Stimulated activated naive CD8-positive, alpha-beta T cell treated with anti-CD3 and anti-CD28 coated beads, Interleukin-15, Interleukin-2, amounts not matched to agents 100 U/mL and 50 U/mL, for 24 hours (primary cell): ENCODE measurements around the gene PCMTD2.
"Not testable (repeated sequence)": the region's sequence is repeated elsewhere in the genome, so short reads cannot be mapped to it uniquely, and the experiment has no call there.

Experiments
- ATAC-seq: fragments of 150-1000 bp; cut with Tn5 transposase; one replicate; pipeline ENCODE4 v1.10.0; 2021
- DNase-seq: peaks from one replicate; pipeline ENCODE4 v3.0.0; 2021

PCMTD2 gene

DNA sequence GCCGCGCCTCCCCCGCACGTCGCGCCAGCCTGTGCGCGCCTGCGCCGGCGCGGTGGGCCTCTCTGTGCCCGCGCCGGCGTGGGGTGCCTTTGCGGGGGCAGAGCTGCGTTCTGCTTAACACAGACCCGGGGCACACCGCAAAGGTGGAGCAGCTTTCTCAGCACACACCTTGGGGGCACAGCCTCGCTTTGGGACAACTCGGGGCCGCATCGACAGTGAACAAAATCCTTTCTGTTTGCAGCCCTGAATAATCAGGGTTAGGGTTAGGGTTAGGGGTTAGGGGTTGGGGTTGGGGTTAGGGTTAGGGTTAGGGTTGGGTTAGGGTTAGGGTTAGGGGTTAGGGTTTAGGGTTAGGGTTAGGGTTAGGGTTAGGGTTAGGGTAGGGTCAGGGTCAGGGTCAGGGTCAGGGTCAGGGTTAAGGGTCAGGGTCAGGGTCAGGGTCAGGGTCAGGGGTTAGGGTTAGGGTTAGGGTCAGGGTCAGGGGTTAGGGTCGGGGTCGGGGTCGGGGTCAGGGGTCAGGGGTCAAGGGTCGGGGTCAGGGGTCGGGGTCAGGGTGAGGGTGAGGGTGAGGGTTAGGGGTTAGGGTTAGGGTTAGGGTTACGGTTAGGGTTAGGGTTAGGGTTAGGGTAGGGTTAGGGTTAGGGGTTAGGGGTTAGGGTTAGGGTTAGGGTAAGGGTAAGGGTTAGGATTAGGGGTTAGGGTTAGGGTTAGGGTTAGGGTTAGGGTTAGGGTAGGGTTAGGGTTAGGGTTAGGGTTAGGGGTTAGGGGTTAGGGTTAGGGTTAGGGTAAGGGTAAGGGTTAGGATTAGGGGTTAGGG, 31.1 kb downstream of the PCMTD2 start:
- DNase-seq, ATAC-seq: not testable (repeated sequence)

GRCh38 chr20:64287264-64287590, 31.7 kb downstream of the PCMTD2 start:
- ATAC-seq, result not testable (repeated sequence)

GRCh38 chr20:64292167-64292566, 36.6 kb downstream of the PCMTD2 start:
- ATAC-seq, DNase-seq: not testable (repeated sequence)

More at GRCh38 chr20:64287264-64287590, 31.7 kb downstream of the PCMTD2 start:
- DNase-seq, result not testable (repeated sequence)

- not testable (repeated sequence) for DNase-seq, ATAC-seq
These were observed 47.5 kb downstream of the PCMTD2 start for GRCh38 chr20:64303086-64303485.

DNA sequence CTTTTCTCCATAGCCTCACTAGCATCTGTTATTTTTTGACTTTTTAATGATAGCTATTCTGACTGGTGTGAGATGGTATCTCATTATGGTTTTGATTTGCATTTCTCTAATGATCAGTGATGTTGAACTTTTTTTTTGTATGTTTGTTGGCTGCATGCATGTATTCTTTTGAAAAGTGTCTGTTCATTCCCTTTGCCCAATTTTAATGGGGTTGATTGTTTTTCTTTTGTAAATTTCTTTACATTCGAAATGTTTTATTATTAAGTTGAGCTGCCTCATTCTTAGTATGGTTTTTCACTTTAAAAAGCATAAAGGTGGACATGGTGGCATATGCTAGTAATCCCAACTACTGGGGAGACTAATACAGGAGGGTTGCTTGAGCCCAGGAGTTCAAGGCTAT, 58.2 kb downstream of the PCMTD2 start:
- not testable (repeated sequence) for ATAC-seq, DNase-seq

GRCh38 chr20:64315381-64315780, 59.8 kb downstream of the PCMTD2 start:
- not testable (repeated sequence) for DNase-seq, ATAC-seq

DNA sequence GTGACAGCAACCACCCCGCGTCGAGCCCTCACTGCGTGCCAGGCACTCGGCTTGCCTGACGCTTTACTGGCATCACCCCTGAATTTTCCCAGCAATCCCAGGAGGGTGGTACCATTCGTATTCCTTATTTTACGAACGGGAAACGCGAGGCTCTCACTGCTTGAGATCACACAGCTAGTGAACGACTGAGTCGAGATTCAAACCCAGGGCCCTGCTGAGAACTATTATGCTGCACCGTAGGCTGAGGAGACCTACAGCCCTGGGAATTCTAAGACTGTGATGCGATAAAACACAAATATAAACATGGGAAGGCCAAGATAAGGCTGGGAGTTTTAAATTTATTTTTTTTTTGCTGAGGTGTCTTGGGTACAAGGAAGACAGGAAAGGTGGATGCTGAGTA, 60.3 kb downstream of the PCMTD2 start:
- ATAC-seq, DNase-seq: not testable (repeated sequence)

- peak; percentile 55 for ATAC-seq
- peak; percentile 58 for DNase-seq
These were observed 61.0 kb downstream of the PCMTD2 start for GRCh38 chr20:64316415-64317083.

GRCh38 chr20:64317331-64317730, 61.8 kb downstream of the PCMTD2 start:
- not testable (repeated sequence) for DNase-seq

DNA sequence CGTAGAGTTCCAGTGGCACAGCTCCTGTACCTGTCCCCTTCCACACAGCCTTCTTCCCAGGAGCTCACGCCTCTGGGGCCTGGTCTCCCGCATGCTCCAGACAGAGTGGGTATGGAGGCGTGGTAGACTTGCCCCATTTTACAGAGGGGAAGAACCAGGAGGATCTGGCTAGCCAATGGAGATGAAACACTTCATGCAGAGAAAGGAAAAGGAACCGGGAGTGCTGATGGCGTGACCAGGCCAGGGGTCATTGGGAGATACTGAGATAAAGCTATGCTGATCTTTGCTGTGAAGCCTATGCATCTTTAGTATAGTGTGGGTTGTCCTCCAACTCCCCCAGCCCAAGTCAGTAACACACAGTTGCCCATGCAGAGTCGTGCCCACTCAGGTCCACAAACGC, 62.5 kb downstream of the PCMTD2 start:
- not testable (repeated sequence) for DNase-seq, ATAC-seq

More at GRCh38 chr20:64317331-64317730, 61.8 kb downstream of the PCMTD2 start:
- not testable (repeated sequence) for ATAC-seq

DNA sequence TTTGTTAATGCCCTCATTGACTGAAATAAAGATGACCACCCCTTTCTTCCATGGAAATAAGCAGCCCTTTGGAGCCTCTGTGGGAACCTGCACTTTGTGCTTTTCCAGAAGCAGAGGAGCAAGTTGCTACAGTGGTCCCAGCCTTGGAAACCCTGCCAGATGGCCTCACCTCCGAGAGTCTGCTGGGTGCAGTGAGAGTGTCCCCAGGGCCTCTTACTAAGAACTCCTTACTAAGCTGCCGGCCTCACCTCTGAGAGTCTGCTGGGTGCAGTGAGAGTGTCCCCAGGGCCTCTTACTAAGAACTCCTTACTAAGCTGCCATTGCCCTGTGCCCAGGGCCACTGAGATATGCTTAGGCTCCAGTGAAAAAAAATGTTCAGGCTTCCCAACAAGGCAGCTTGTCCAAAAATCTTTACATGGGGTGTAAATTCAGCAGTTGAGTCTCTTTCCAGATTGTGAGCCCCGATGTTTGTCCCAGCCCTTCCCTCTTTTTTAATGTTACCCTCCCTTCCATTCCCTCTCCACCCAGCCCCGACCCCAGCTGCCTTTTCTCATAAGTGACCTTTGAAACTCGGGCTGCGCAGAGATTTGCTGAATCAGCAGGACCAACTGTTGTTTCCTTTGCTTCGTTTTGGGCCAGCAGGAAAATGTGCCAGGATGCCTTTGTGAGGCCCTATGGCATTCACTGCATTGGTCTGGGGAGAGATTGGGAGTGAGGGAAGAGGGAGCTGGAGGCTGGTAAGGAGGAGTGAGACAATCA, 66.7 kb downstream of the PCMTD2 start:
- not testable (repeated sequence) for DNase-seq
- peak; percentile 40 for ATAC-seq
